ENCODE data around the gene ZNF71. TPM values are rescaled to one million over a fixed set of nuclear protein-coding genes. Genes with fewer than 3 reads are reported as not detected.

ZNF71 gene
- total and polyA plus RNA-seq, 2 donors (not counting 1 experiment from before 2014, with no cell fraction given) = 6.4 to 9.3 TPM

GRCh38 chr19:56633021-56633420 lies 37.9 kb downstream of the ZNF71 start:
- no peak overlapping the region for H3K4me2 ChIP-seq (replicated peaks; ENCODE audit: low read depth, low read length, poor library complexity, severe bottlenecking)
- H3K4me1 ChIP-seq (ENCODE audit: control insufficient read depth in 2 of 2, insufficient read depth in 2 of 2, low read length in 2 of 2) = no peaks in the 10 kb centered on the region
- no peak overlapping the region for H3K27ac ChIP-seq (ENCODE audit: low read length in 2 of 2)
- Mint-ChIP-seq H3K4me3 (no peak overlapping the region), H3K27ac (no peak overlapping the region), H3K27me3 (no peaks in the 10 kb centered on the region), H3K9me3 (ENCODE audit: insufficient read depth) (peaks cover 24% of the 10 kb centered on the region), H3K4me1 (no peaks in the 10 kb centered on the region)
- TF ChIP-seq, protein P1, sequence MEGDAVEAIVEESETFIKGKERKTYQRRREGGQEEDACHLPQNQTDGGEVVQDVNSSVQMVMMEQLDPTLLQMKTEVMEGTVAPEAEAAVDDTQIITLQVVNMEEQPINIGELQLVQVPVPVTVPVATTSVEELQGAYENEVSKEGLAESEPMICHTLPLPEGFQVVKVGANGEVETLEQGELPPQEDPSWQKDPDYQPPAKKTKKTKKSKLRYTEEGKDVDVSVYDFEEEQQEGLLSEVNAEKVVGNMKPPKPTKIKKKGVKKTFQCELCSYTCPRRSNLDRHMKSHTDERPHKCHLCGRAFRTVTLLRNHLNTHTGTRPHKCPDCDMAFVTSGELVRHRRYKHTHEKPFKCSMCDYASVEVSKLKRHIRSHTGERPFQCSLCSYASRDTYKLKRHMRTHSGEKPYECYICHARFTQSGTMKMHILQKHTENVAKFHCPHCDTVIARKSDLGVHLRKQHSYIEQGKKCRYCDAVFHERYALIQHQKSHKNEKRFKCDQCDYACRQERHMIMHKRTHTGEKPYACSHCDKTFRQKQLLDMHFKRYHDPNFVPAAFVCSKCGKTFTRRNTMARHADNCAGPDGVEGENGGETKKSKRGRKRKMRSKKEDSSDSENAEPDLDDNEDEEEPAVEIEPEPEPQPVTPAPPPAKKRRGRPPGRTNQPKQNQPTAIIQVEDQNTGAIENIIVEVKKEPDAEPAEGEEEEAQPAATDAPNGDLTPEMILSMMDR (IDR thresholded peaks at IDR 0.05) = no peak
- TF ChIP-seq EZH2 (IDR thresholded peaks at IDR 0.05; ENCODE audit: borderline replicate concordance, insufficient read depth, low read depth, low read length, poor library complexity, severe bottlenecking) = no peak
- H2AFZ ChIP-seq (ENCODE audit: insufficient read depth, low read depth, low read length, poor library complexity, severe bottlenecking) = no peak overlapping the region
- no peak for ATAC-seq (ENCODE audit: low read depth)
- no peaks in the 10 kb centered on the region for H3K27me3 ChIP-seq (replicated peaks in 1 of 4; ENCODE audit: control extremely low read depth in 1 of 4, control insufficient read depth in 3 of 4, insufficient read depth in 4 of 4, low read length in 3 of 4)
- no peak for DNase-seq
- no peaks in the 10 kb centered on the region for H3K79me2 ChIP-seq (ENCODE audit: control insufficient read depth, insufficient read depth, low read length)
- ChIA-PET CTCF (no interaction called here), POLR2A (no interaction called here)
- H4K20me1 ChIP-seq (ENCODE audit: control insufficient read depth, insufficient read depth, low read length, poor library complexity, severe bottlenecking) = no peaks in the 10 kb centered on the region
- H3K9ac ChIP-seq (ENCODE audit: low read length) = no peak overlapping the region
- H3K9me3 ChIP-seq (ENCODE audit: control extremely low read depth in 1 of 3, control insufficient read depth in 2 of 3, insufficient read depth in 1 of 3, low read length in 2 of 3) = peaks cover 0 to 62% (median 47%) of the 10 kb centered on the region in 3 donors
- no peaks in the 10 kb centered on the region for H3K36me3 ChIP-seq (replicated peaks in 1 of 2; ENCODE audit: control extremely low read depth in 1 of 2, control insufficient read depth in 1 of 2, extremely low read depth in 1 of 2, insufficient read depth in 2 of 2, low read length in 1 of 2)
- 50% methylated on average over 1 of the region's 1 CpG for WGBS (ENCODE audit: insufficient coverage)
- intact Hi-C loops (cut with micrococcal nuclease) = no loop called here
- H3K4me3 ChIP-seq (ENCODE audit: control extremely low read depth in 1 of 5, extremely low read depth in 1 of 5, insufficient read depth in 1 of 5, low read depth in 2 of 5, low read length in 4 of 5) = no peak overlapping the region

DNA sequence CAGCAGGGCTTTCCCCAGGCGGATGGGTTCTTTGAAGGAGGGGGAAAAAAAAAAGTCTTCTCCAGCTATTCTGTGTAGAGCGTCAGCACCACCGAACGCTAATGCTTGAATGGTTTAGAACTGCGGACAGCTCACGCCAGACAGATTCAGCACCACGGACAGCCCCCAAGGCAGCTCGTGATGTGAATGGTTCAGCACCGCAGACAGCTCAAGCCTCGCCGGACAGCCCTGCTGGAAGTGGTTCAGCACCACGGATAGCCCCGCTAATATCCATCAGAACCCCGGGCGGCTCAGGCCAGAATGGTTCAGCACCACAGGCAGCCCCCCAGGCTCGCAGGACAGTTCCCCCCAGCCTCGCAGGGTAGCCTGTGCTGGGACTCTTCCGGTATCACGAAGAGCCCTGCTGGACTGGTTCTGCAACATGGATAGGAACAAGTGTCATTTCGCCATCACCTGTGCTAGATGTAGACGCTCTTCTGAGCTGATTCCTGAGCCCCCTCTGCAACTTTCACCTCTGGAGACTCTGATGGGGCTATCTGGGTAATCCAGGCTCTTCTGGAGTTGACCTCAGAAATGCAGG lies 43.0 kb downstream of the ZNF71 start:
- intact Hi-C loops (cut with micrococcal nuclease) = no loop called here
- Mint-ChIP-seq H3K27ac (no peak overlapping the region), H3K4me1 (no peaks in the 10 kb centered on the region), H3K9me3 (ENCODE audit: insufficient read depth) (peaks cover 16% of the 10 kb centered on the region), H3K4me3 (no peak overlapping the region), H3K27me3 (peaks cover 8% of the 10 kb centered on the region)
- ATAC-seq (ENCODE audit: low read depth) (no peak), DNase-seq (peak; percentile 37)
- WGBS (ENCODE audit: insufficient coverage) = 26% methylated on average over 21 of the region's 21 CpGs
- H3K4me2 ChIP-seq (replicated peaks; ENCODE audit: low read depth, low read length, poor library complexity, severe bottlenecking) = no peak overlapping the region
- no peaks in the 10 kb centered on the region for H3K36me3 ChIP-seq (replicated peaks in 1 of 2; ENCODE audit: control extremely low read depth in 1 of 2, control insufficient read depth in 1 of 2, extremely low read depth in 1 of 2, insufficient read depth in 2 of 2, low read length in 1 of 2)
- TF ChIP-seq, protein P1 (IDR thresholded peaks at IDR 0.05) = no peak
- no peak for TF ChIP-seq EZH2 (IDR thresholded peaks at IDR 0.05; ENCODE audit: borderline replicate concordance, insufficient read depth, low read depth, low read length, poor library complexity, severe bottlenecking)
- no peak overlapping the region for H2AFZ ChIP-seq (ENCODE audit: insufficient read depth, low read depth, low read length, poor library complexity, severe bottlenecking)
- CTCF ChIA-PET = no interaction called here
- POLR2A ChIA-PET = no interaction called here
- H3K27me3 ChIP-seq (replicated peaks in 1 of 4; ENCODE audit: control extremely low read depth in 1 of 4, control insufficient read depth in 3 of 4, insufficient read depth in 4 of 4, low read length in 3 of 4) = peaks cover 0 to 5% (median 0%) of the 10 kb centered on the region in 4 experiments
- H3K27ac ChIP-seq (ENCODE audit: low read length in 2 of 2) = no peak overlapping the region
- H4K20me1 ChIP-seq (ENCODE audit: control insufficient read depth, insufficient read depth, low read length, poor library complexity, severe bottlenecking) = no peaks in the 10 kb centered on the region
- no peaks in the 10 kb centered on the region for H3K79me2 ChIP-seq (ENCODE audit: control insufficient read depth, insufficient read depth, low read length)
- no peak overlapping the region for H3K4me3 ChIP-seq (ENCODE audit: control extremely low read depth in 1 of 5, extremely low read depth in 1 of 5, insufficient read depth in 1 of 5, low read depth in 2 of 5, low read length in 4 of 5)
- peaks cover 2 to 45% (median 30%) of the 10 kb centered on the region in 3 donors for H3K9me3 ChIP-seq (ENCODE audit: control extremely low read depth in 1 of 3, control insufficient read depth in 2 of 3, insufficient read depth in 1 of 3, low read length in 2 of 3)
- no peaks in the 10 kb centered on the region for H3K4me1 ChIP-seq (ENCODE audit: control insufficient read depth in 2 of 2, insufficient read depth in 2 of 2, low read length in 2 of 2)
- H3K9ac ChIP-seq (ENCODE audit: low read length) = no peak overlapping the region

All from B cell (primary cell).